Spleen (tissue), 7 donors: ENCODE data around the gene WDR18.

Experiments
- CTCF ChIP-seq, 11 experiments: fragments of 200-600 bp in 7 of 11; fragments of 450-650 bp in 4 of 11; sonication (generic) in 4 of 11; IDR thresholded peaks in 8 of 11; conservative IDR thresholded peaks in 3 of 11; 1 replicate in 7 of 11; 2 replicates in 4 of 11; pipeline versions ENCODE4 v1.4.0 to v1.8.0; 2016 to 2021; ENCODE audit warnings: antibody characterized with exemption in 11 of 11, inconsistent platforms in 4 of 11, mild to moderate bottlenecking in 1 of 11
- POLR2AphosphoS5 ChIP-seq, 3 donors: sonication (generic); formaldehyde crosslinking; IDR thresholded peaks; one replicate each; pipeline ENCODE4 v1.5.1; 2017; ENCODE audit warnings: antibody characterized with exemption in 3 of 3
- donor health status: DM: no; HTN: no; CAD: no; lungs with moderate emphysema.
- donor health status: DM: no; HTN: no; CAD: no.
- donor health status: DM: no; HTN: no; CAD: no.

- no peak for TF ChIP-seq CTCF (IDR thresholded peaks at IDR 0.05 in 8 of 11, conservative IDR thresholded peaks at IDR 0.05 in 3 of 11)
- no peak for TF ChIP-seq POLR2AphosphoS5 (IDR thresholded peaks at IDR 0.05)
Measured at GRCh38 chr19:988510-988909, 4.4 kb downstream of the WDR18 start.
